DMS53 (cell line): ENCODE measurements around the gene SLC6A8.
"Not testable (repeated sequence)": the region's sequence is repeated elsewhere in the genome, so short reads cannot be mapped to it uniquely, and the experiment has no call there.

Experiments used
- DNase-seq: peaks from one replicate; lab custom pipeline; 2025; lab: John Stamatoyannopoulos, UW

SLC6A8 gene

DNA sequence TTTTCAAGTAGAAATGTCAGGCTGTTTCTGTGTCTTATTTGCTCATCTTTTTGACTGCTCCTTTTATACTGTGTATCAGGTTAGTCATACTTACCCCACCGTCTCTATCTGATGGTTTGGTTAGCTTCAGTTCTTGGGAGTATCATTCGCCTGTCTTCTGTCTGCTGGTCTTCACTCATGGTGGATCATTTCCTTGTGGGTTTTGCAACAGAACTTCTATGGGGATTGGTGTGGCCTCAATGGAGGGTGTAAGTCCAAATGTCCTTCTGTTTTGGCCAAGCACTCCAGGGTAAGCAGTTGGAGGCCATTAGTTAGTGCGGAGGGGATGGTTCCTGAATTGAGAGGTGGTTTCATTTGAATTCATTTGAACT lies 44.1 kb downstream of the SLC6A8 start:
- DNase-seq: no peak

- no peak for DNase-seq
Observed at GRCh38 chrX:153732401-153732800, 44.7 kb downstream of the SLC6A8 start.

- DNase-seq: no peak
Observed at GRCh38 chrX:153733651-153734240, 46.0 kb downstream of the SLC6A8 start.

- DNase-seq: no peak
Observed at GRCh38 chrX:153734871-153735270, 47.1 kb downstream of the SLC6A8 start.

DNA sequence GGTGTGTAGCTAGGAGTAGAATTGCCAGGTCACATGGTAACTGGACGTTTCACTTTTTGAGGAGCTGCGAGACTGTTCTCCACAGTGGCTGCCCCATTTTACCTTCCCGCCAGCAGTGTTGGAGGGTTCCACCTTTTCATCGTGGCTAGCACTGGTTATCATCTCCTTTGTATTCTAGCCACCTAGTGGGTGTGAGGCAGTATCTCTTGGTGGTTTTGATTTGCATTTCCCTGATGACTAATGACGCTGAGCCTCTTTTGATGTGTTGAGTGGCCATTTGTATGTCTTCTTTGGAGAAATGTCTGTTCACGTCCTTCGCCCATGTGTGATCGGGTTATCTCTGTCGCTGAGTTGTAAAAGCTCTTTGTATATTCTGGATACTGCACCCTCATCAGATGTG lies 47.5 kb downstream of the SLC6A8 start:
- peak; percentile 22 for DNase-seq

GRCh38 chrX:153736071-153736820 lies 48.5 kb downstream of the SLC6A8 start:
- DNase-seq: no peak

- no peak for DNase-seq
Observed at GRCh38 chrX:153736871-153737441, 49.2 kb downstream of the SLC6A8 start.

GRCh38 chrX:153738056-153738605 lies 50.4 kb downstream of the SLC6A8 start:
- no peak for DNase-seq

- no peak for DNase-seq
Observed at GRCh38 chrX:153739754-153740486, 52.2 kb downstream of the SLC6A8 start.

DNA sequence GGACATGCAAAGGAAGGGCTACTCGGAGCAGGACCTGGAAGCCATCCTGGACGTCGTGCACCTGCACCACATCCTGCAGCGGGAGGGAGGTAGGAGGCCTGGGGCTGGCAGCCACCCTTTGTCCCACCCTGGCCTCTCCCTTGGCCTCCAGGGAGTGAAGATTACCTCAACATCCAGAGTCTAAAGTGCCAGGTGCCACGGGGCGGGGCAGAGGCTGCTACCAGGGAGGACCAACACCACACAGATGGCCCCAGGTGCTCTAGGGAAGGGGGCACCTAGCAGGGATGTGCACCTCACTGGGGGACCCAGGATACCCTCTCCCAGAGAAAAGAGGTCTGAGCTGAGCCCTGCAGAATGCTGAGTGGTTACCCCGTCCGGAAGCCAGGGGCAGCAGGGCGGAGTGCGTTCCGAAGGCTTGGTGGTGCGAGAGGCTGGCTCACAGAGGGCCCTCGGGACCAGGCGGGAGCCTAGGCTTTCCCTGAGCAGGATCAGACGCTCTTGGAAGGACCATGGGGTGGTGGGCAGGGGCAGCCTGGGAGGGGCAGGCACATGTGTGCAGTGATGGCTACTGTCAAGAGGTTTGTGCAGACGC lies 53.0 kb downstream of the SLC6A8 start:
- no peak for DNase-seq

DNA sequence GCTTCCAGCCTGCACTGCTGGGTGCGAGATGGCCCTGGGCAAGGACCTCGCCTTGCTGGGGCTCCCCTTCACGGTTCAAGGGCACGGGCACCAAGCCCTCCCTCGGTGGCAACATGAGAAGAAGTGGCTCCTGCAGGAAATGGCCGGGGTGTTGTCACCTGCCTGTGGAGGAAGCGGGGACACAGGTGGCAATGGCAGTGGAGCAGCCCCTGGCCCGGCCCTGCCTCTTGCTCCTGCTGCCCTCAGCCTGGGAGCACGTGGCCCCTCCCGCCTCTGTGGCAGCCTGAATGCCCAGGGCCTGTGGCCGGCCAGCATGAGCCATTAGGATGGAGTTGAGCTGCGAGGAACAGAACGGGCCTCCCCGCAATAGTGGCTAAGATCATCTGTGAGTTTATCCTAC lies 53.7 kb downstream of the SLC6A8 start:
- DNase-seq: no peak

DNA sequence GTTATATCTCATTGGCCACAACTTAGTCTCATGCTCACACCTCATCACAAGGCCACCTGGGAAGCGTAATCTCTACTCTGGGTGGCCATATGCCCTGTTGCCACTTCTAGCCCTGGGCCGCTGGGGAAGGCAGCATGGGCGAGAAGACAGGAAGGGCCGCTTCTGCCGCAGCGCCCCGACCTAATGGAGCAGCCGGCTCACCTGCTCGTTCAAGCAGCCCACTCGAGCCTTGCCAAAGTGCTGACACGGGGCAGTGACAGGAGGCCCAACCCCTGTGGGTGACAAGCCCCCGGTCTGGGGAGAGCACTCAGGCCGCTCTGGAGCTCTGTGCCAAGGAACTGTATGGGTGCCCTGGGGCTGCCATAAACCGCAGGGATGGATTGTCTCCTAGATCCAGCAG lies 54.4 kb downstream of the SLC6A8 start:
- DNase-seq: not testable (repeated sequence)

- DNase-seq: not testable (repeated sequence)
Observed at GRCh38 chrX:153742796-153743467, 55.2 kb downstream of the SLC6A8 start.

DNA sequence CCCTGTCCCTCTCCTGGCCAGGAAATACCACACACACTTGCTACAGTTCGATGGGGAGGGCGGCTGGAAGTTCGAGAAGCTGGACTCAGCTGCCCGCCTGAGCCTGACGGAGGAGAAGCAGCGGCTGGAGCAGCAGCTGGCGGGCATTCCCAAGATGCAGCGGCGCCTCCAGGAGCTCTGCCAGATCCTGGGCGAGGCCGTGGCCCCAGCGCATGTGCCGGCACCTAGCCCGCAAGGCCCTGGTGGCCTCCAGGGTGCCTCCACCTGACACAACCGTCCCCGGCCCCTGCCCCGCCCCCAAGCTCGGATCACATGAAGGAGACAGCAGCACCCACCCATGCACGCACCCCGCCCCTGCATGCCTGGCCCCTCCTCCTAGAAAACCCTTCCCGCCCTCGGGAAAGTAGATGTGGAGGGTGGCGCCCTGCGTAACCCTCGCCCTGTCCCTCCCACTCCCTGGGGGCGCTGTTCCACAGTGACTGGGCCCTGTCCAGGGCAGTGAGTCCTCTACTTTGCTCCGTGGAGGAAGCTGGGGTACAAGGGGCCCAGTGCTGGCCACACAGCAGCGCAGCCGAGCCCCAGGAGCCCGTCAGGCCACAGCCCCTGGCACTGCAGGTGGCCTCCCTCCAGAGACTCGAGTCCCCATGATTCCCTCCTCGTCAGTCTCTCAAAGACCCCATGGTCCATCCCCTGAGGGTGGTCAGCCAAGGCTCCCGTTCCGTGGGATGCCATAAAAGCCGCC lies 55.9 kb downstream of the SLC6A8 start:
- peak; percentile 95 for DNase-seq

DNA sequence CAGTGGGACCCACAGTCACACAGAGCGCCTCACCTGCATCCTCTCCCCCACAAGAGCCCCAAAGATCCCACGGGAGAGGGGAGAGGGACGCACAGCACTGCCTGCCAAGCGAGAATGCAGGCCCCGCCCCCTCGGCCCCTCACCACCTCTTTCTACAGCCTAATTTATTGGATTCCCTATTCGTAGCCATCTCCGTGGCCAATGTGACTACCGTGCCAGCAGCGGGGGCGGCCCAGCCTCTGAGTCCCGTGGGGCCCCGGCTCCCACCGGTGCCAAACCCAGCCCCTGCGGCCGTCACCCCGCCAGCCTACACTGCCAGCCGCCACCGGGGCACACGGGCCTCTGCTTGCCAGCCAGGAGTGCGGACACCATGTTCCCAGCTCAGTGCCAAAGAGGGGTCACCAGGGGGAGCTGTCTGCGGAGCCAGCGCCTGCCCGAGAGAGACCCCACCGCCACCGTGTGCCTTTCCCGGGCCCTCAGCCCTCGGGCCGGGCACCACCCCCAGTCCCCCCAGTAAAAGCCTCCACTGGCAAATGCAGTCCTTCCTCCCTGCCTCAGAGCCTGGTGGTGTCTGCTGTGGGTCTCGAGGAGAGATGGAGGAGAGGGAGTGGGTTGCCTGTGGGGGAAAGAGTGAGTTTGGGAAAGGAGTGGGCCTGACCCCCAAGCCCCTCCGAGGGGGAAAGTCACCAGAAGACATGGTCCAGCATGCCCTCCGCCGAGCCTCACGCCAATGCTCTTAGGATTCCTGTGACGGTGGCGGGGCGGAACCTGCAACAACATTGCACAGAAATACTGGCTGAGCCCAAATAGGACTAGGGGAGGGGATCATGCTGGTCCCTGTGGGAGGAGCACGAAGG lies 56.7 kb downstream of the SLC6A8 start:
- peak; percentile 81 for DNase-seq

DNA sequence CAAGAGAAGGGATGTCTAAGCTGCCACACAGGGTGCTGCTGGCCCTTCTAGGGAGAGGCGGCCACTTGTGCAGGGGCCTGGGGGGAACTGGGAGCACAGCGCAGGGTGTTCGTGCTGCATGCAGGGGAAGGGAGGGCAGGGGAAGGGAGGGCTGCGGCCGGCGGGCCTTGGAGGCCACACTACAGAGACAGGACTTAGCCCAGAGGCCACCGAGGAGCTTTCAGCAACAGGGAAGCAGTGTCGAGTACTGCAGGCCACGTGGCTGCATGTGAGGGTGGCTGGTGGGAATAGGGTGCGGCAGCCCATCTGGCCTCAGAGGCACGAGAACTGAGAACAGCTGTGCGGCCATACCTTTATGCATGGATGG lies 57.3 kb downstream of the SLC6A8 start:
- peak; percentile 60 for DNase-seq
